WTC11 (cell line): ENCODE measurements around the gene NRXN3. TPM values are rescaled to one million over a fixed set of nuclear protein-coding genes. Genes with fewer than 3 reads are reported as not detected.

ENCODE experiments used
- ATAC-seq: fragments of 200-7000 bp; cut with Tn5 transposase; 2 replicates; pipeline ENCODE4 v1.10.0; 2021; ENCODE audit warnings: mild to moderate bottlenecking, moderate library complexity
- CTCF ChIA-PET: fragments of 300-600 bp; sonication (Branson Sonifier 250); formaldehyde crosslinking; loops from one replicate; lab custom pipeline; 2021; ENCODE audit warnings: antibody characterized with exemption; lab: Charles Lee
- POLR2A ChIA-PET: fragments of 350-600 bp; sonication (Branson Sonifier 250); formaldehyde crosslinking; loops from one replicate; lab custom pipeline; 2021; ENCODE audit warnings: antibody characterized with exemption; lab: Charles Lee
- DNase-seq: peaks from one replicate; pipeline ENCODE4 v3.0.0; 2021; ENCODE audit warnings: low spot score
- H3K27ac Mint-ChIP-seq: 2 replicates; pipeline ENCODE4 v1.8.0; 2021; ENCODE audit warnings: mixed read lengths
- H3K27me3 Mint-ChIP-seq: 2 replicates; pipeline ENCODE4 v1.8.0; 2021; ENCODE audit warnings: low read depth, mild to moderate bottlenecking, moderate library complexity, mixed read lengths
- H3K36me3 Mint-ChIP-seq: 2 replicates; pipeline ENCODE4 v1.8.0; 2021; ENCODE audit warnings: mixed read lengths
- H3K4me1 Mint-ChIP-seq: 2 replicates; pipeline ENCODE4 v1.8.0; 2022; ENCODE audit warnings: mixed read lengths
- H3K4me3 Mint-ChIP-seq: 2 replicates; pipeline ENCODE4 v1.8.0; 2021; ENCODE audit warnings: mild to moderate bottlenecking, moderate library complexity, mixed read lengths
- H3K9me3 Mint-ChIP-seq: 2 replicates; pipeline ENCODE4 v1.8.0; 2021; ENCODE audit warnings: mixed read lengths
- AR ChIP-seq: fragments of 250-450 bp; sonication (Bioruptor Pico); IDR thresholded peaks from 2 replicates; pipeline ENCODE4 v1.9.0; 2021; ENCODE audit warnings: mild to moderate bottlenecking
- ATF3 ChIP-seq: sonication (generic); formaldehyde crosslinking; conservative IDR thresholded peaks from 2 replicates; pipeline ENCODE4 v1.8.1; 2022; ENCODE audit warnings: mild to moderate bottlenecking, missing genetic modification reagents
- CREM ChIP-seq: sonication (generic); formaldehyde crosslinking; IDR thresholded peaks from 2 replicates; pipeline ENCODE4 v1.8.1; 2022; ENCODE audit warnings: mild to moderate bottlenecking, missing genetic modification reagents, moderate library complexity
- E2F5 ChIP-seq: sonication (generic); formaldehyde crosslinking; IDR thresholded peaks from 2 replicates; pipeline ENCODE4 v1.8.1; 2022; ENCODE audit warnings: mild to moderate bottlenecking, moderate library complexity, missing genetic modification reagents
- ERG ChIP-seq: fragments of 250-450 bp; sonication (Bioruptor Pico); IDR thresholded peaks from 2 replicates; pipeline ENCODE4 v1.8.0; 2021; ENCODE audit warnings: mild to moderate bottlenecking
- FOXK1 ChIP-seq: sonication (generic); formaldehyde crosslinking; IDR thresholded peaks from 2 replicates; pipeline ENCODE4 v1.8.0; 2022; ENCODE audit warnings: mild to moderate bottlenecking, moderate library complexity, missing genetic modification reagents
- MLX ChIP-seq: sonication (generic); formaldehyde crosslinking; IDR thresholded peaks from 2 replicates; pipeline ENCODE4 v1.8.1; 2023; ENCODE audit warnings: mild to moderate bottlenecking, missing genetic modification reagents, moderate library complexity
- NFATC4 ChIP-seq: fragments of 250-450 bp; sonication (Bioruptor Pico); IDR thresholded peaks from 2 replicates; pipeline ENCODE4 v1.9.0; 2021; ENCODE audit warnings: mild to moderate bottlenecking
- PRDM15 ChIP-seq: sonication (generic); formaldehyde crosslinking; IDR thresholded peaks from 2 replicates; pipeline ENCODE4 v1.8.0; 2022; ENCODE audit warnings: missing genetic modification reagents
- PRRX2 ChIP-seq: fragments of 250-450 bp; sonication (Bioruptor Pico); IDR thresholded peaks from 2 replicates; pipeline ENCODE4 v1.8.0; 2021; ENCODE audit warnings: mild to moderate bottlenecking
- SMAD3 ChIP-seq: sonication (generic); formaldehyde crosslinking; IDR thresholded peaks from 2 replicates; pipeline ENCODE4 v1.8.0; 2022; ENCODE audit warnings: missing genetic modification reagents, mild to moderate bottlenecking, borderline replicate concordance
- TP53 ChIP-seq: sonication (generic); formaldehyde crosslinking; IDR thresholded peaks from 2 replicates; pipeline ENCODE4 v1.8.1; 2023; ENCODE audit warnings: mild to moderate bottlenecking, missing genetic modification reagents
- ZNF138 ChIP-seq: sonication (generic); formaldehyde crosslinking; conservative IDR thresholded peaks from 2 replicates; pipeline ENCODE4 v1.8.1; 2022; ENCODE audit warnings: mild to moderate bottlenecking, moderate library complexity, missing genetic modification reagents
- ZNF425 ChIP-seq: fragments of 250-450 bp; sonication (Bioruptor Pico); conservative IDR thresholded peaks from 2 replicates; pipeline ENCODE4 v1.9.0; 2021; ENCODE audit warnings: mild to moderate bottlenecking
- ZSCAN18 ChIP-seq: fragments of 250-450 bp; sonication (Bioruptor Pico); IDR thresholded peaks from 2 replicates; pipeline ENCODE4 v2.1.2; 2022; ENCODE audit warnings: mild to moderate bottlenecking, moderate library complexity
- total RNA-seq: library from RNA; stranded (reverse); gene quantifications from 3 replicates; pipeline ENCODE4 v1.2.3, GENCODE V29; 2021

The NRXN3 gene
- total RNA-seq, 1 experiment from 2014 or later = 3.0 TPM

GRCh38 chr14:79511146-79511545 is 1341.0 kb downstream of the NRXN3 start:
- Mint-ChIP-seq H3K27me3 (no peaks in the 10 kb centered on the region; the same call in 1 of the 2 replicates), H3K36me3 (no peaks in the 10 kb centered on the region), H3K4me1 (peaks cover 15% of the 10 kb centered on the region), H3K4me3 (no peak overlapping the region), H3K27ac (no peak overlapping the region), H3K9me3 (peaks cover 3% of the 10 kb centered on the region)
- no peak for ATAC-seq
- no peak for TF ChIP-seq ERG (CRISPR knock-in tag)
- no peak for TF ChIP-seq ATF3
- no peak for TF ChIP-seq ZNF425 (CRISPR knock-in tag)
- no peak for TF ChIP-seq FOXK1 (CRISPR knock-in tag)
- TF ChIP-seq PRDM15 (CRISPR knock-in tag) = no peak
- TF ChIP-seq NFATC4 (CRISPR knock-in tag) = no peak
- no peak for TF ChIP-seq ZSCAN18 (CRISPR knock-in tag)
- no peak for TF ChIP-seq MLX
- TF ChIP-seq SMAD3 (CRISPR knock-in tag) = no peak
- TF ChIP-seq E2F5 (CRISPR knock-in tag) = no peak
- TF ChIP-seq PRRX2 = no peak
- no peak for TF ChIP-seq ZNF138 (CRISPR knock-in tag)
- TF ChIP-seq CREM (CRISPR knock-in tag) = no peak
- TF ChIP-seq AR (CRISPR knock-in tag) = no peak
- TF ChIP-seq TP53 (CRISPR knock-in tag) = no peak
- POLR2A ChIA-PET = no interaction called here
- CTCF ChIA-PET = no interaction called here
- DNase-seq = no peak
